ENCODE results near the gene UEVLD. TPM values are rescaled to one million over a fixed set of nuclear protein-coding genes. Genes with fewer than 3 reads are reported as not detected.

Gene UEVLD
- 21.8 and 24.8 TPM in 2 replicates for total RNA-seq

GRCh38 chr11:18588297-18589252 is at the start of gene UEVLD:
TSS of gene UEVLD (minus strand) at chr11:18588734. CDS start at chr11:18588654, 80 bp downstream.

GRCh38 chr11:18634140-18635032 is 45.9 kb upstream of the UEVLD start, which contains the start of gene SPTY2D1:
TSS of gene SPTY2D1 (minus strand) at chr11:18634342. CDS start at chr11:18634257, 85 bp downstream.

GRCh38 chr11:18599739-18600230 is 11.3 kb upstream of the UEVLD start, which contains the start of gene MISFA:
TSS of gene MISFA (plus strand) at chr11:18599789. CDS start at chr11:18599929, 140 bp downstream.

GRCh38 chr11:18526521-18527296 is 61.8 kb downstream of the UEVLD start, which contains the start of gene TSG101:
TSS of gene TSG101 (minus strand) at chr11:18526942. CDS start at chr11:18526816, 126 bp downstream.

Other genes starting within 250 kb of the UEVLD start
- gene LDHA, start 194.2 kb downstream of the UEVLD start, total RNA-seq = 1,096 and 1,193 TPM in 2 replicates
- not detected in 2 replicates for gene LDHC, start 176.4 kb downstream of the UEVLD start, total RNA-seq
- gene LDHAL6A, start 132.9 kb downstream of the UEVLD start, total RNA-seq = not detected in 2 replicates
- 47.8 and 51.7 TPM in 2 replicates for gene TSG101, start 61.8 kb downstream of the UEVLD start, total RNA-seq
- gene MISFA, start 11.1 kb upstream of the UEVLD start, total RNA-seq = 0.43 and 0.52 TPM in 2 replicates
- gene SPTY2D1, start 45.6 kb upstream of the UEVLD start, total RNA-seq = 15.7 and 17.5 TPM in 2 replicates
- gene TMEM86A, start 110.0 kb upstream of the UEVLD start, total RNA-seq = 0.30 and 0.33 TPM in 2 replicates
- not detected in 2 replicates for gene IGSF22, start 137.5 kb upstream of the UEVLD start, total RNA-seq
- gene PTPN5, start 203.1 kb upstream of the UEVLD start, total RNA-seq = not detected in 2 replicates

Data from smooth muscle cell of the pulmonary artery (primary cell).